ENCODE data around the gene IL26. TPM values are rescaled to one million over a fixed set of nuclear protein-coding genes. Genes with fewer than 3 reads are reported as not detected.

Gene IL26
- total and polyA plus RNA-seq, 2 of the 4 experiments (the other 2 are of a cell fraction) = not detected

DNA sequence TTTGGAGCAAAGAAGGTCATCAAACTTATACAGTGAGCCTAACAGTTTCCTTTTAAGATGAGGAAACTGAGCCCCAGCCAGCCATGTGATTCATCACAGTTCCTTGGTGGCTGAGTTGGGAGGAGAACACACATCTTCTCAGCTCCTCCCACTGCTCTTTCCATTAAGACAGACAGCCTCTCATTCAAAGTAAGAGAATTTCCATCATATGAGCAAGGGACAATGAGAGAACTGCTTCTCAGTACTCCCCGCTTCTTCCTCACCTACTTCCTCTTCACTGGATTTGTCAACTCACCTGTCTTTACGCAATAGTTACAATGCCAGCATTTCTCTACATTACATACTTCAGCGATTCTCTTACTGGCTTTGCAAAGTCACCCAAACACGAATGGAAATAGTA lies 68.2 kb downstream of the IL26 start:
- H3K9me1 ChIP-seq (ENCODE audit: insufficient read depth, low read length) = no peaks in the 10 kb centered on the region
- H3K23ac ChIP-seq (ENCODE audit: low read depth, low read length) = no peak overlapping the region
- intact Hi-C loops (cut with micrococcal nuclease) = no loop called here
- H4K20me1 ChIP-seq (ENCODE audit: insufficient read depth, low read length) = no peaks in the 10 kb centered on the region
- H2BK20ac ChIP-seq (ENCODE audit: low read depth, low read length) = no peak overlapping the region
- no peak overlapping the region for H2BK120ac ChIP-seq (ENCODE audit: low read depth, low read length)
- no peak overlapping the region for H4K91ac ChIP-seq (ENCODE audit: insufficient read depth, low read depth, low read length)
- WGBS, 2 experiments (ENCODE audit: extremely low coverage in 2 of 2, insufficient read length in 1 of 2) = no CpG with 5 or more reads among the region's 4 CpGs
- no peak overlapping the region for H3K4me3 ChIP-seq (ENCODE audit: insufficient read depth, low read depth, low read length)
- H3K79me1 ChIP-seq (ENCODE audit: low read depth in 1 of 2, low read length in 2 of 2) = no peaks in the 10 kb centered on the region
- no peak overlapping the region for H2AFZ ChIP-seq (replicated peaks; ENCODE audit: low read length, poor library complexity)
- TF ChIP-seq, protein P1, sequence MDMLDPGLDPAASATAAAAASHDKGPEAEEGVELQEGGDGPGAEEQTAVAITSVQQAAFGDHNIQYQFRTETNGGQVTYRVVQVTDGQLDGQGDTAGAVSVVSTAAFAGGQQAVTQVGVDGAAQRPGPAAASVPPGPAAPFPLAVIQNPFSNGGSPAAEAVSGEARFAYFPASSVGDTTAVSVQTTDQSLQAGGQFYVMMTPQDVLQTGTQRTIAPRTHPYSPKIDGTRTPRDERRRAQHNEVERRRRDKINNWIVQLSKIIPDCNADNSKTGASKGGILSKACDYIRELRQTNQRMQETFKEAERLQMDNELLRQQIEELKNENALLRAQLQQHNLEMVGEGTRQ (IDR thresholded peaks at IDR 0.05; ENCODE audit: low read depth, low read length) = no peak
- 0 out of 2 replicates have a peak, but pooled peaks have one; percentile 11 for TF ChIP-seq CEBPB (IDR thresholded peaks at IDR 0.05; ENCODE audit: low read depth, low read length)
- H3K27ac ChIP-seq (ENCODE audit: insufficient read depth, low read length) = no peak overlapping the region
- no peak overlapping the region for H2AK5ac ChIP-seq (ENCODE audit: low read depth, low read length)
- BruUV-seq (replicated peaks) = no TSS peak
- no peak for ATAC-seq (ENCODE audit: low read depth)
- no peaks in the 10 kb centered on the region for H3K9me3 ChIP-seq (ENCODE audit: control insufficient read depth, insufficient read depth, low read length)
- H2AK9ac ChIP-seq (replicated peaks; ENCODE audit: low read depth, low read length, poor library complexity) = no peak overlapping the region
- no peaks in the 10 kb centered on the region for H3K4me1 ChIP-seq (ENCODE audit: control insufficient read depth, insufficient read depth, low read length)
- no peak overlapping the region for H2BK15ac ChIP-seq (ENCODE audit: low read depth, low read length)
- in situ Hi-C loops (cut with MboI; ENCODE audit: low sequenced_read_pairs) = no loop called here
- H3K27me3 ChIP-seq (ENCODE audit: control insufficient read depth, insufficient read depth, low read length) = no peaks in the 10 kb centered on the region; the same call in 1 of the 2 replicates
- no peak overlapping the region for H3K18ac ChIP-seq (ENCODE audit: low read depth, low read length)
- dilution Hi-C loops (cut with HindIII; ENCODE audit: low sequenced_read_pairs, unreplicated experiment) = no loop called here
- no peak overlapping the region for H3K4me2 ChIP-seq (ENCODE audit: low read depth, low read length)
- no peak overlapping the region for H3K56ac ChIP-seq (ENCODE audit: extremely low read depth, insufficient read depth, low read length)
- ChIA-PET CTCF (interaction anchor here (1.2 kb wide), 1 partner anchor 14 kb away, joined by 5 read pairs; no protein-coding TSS in a partner anchor), POLR2A (ENCODE audit: unreplicated experiment) (no interaction called here)
- DNase-seq = no peak
- H2BK5ac ChIP-seq (ENCODE audit: low read depth, low read length, poor library complexity, severe bottlenecking) = no peak overlapping the region
- H3K4ac ChIP-seq (ENCODE audit: low read depth, low read length) = no peak overlapping the region
- no peak overlapping the region for H4K8ac ChIP-seq (ENCODE audit: low read depth in 2 of 2, low read length in 2 of 2)
- H3K9ac ChIP-seq (ENCODE audit: low read depth, low read length) = no peak overlapping the region
- no peak overlapping the region for H3K14ac ChIP-seq (replicated peaks; ENCODE audit: low read depth, low read length)
- H4K5ac ChIP-seq (ENCODE audit: low read depth, low read length) = no peak overlapping the region
- no peaks in the 10 kb centered on the region for H3K36me3 ChIP-seq (ENCODE audit: control insufficient read depth, insufficient read depth, low read length)
